K562 (cell line): ENCODE measurements around the gene SOX15. TPM values are rescaled to one million over a fixed set of nuclear protein-coding genes. Genes with fewer than 3 reads are reported as not detected.
A peak's percentile ranks its signal among the peaks of the same experiment; 100 is the strongest.

Experiments used
- ATAC-seq: fragments of 200-7000 bp; cut with Tn5 transposase; 3 replicates; pipeline ENCODE4 v1.9.1; 2020; ENCODE audit warnings: moderate library complexity
- BruUV-seq: library from RNA; stranded (reverse); fragments of 400-500 nt; replicated peaks from 2 replicates; lab custom pipeline; 2021; lab: Mats Ljungman, UMichigan
- CTCF ChIA-PET: fragments of 300-600 bp; formaldehyde crosslinking; extraction: SDS; loops from one replicate; lab custom pipeline; 2021; ENCODE audit warnings: low intra/inter-chr PET ratio; lab: Yijun Ruan, JAX
- POLR2A ChIA-PET: fragments of 300-600, 350-650 bp; sonication (Branson Sonifier 250); formaldehyde crosslinking; extraction: SDS; loops from one replicate; lab custom pipeline; 2021; ENCODE audit warnings: antibody characterized with exemption, inconsistent platforms; lab: Yijun Ruan, JAX
- DNase-seq, 4 experiments: peaks; one replicate each; pipeline versions ENCODE4 v3.0.0 to v3.0.0-alpha.2; 2011 to 2018; ENCODE audit warnings: low spot score in 3 of 4, mixed read lengths in 3 of 4; ENCODE audit errors: extremely low read depth in 1 of 4
- FAIRE-seq: peaks from 2 replicates; lab custom pipeline; 2011; peaks lifted over from hg19 to GRCh38; lab: Jason Lieb, UNC
- H2AFZ ChIP-seq: 2 replicates; pipeline ENCODE4 v1.6.0; 2011; ENCODE audit warnings: low read depth, low read length, control low read depth, inconsistent platforms
- H3K27ac ChIP-seq: fragments of 200-600 bp; 3 replicates; pipeline ENCODE4 v1.8.0; 2011; ENCODE audit warnings: low read depth, mild to moderate bottlenecking, control low read depth, inconsistent platforms, low read length, moderate library complexity, mixed read lengths; ENCODE audit errors: extremely low read depth
- H3K27me3 ChIP-seq, 2 experiments: fragments of 300-600 bp in 1 of 2; 2 replicates in 1 of 2; 3 replicates in 1 of 2; pipeline versions ENCODE4 v1.6.0 to v1.8.0; 2011; ENCODE audit warnings: inconsistent platforms in 2 of 2, low read length in 2 of 2, mild to moderate bottlenecking in 1 of 2, mixed read lengths in 1 of 2, moderate library complexity in 1 of 2; ENCODE audit not compliant: control insufficient read depth in 2 of 2, insufficient read depth in 2 of 2
- H3K36me3 ChIP-seq: fragments of 300-600 bp; 3 replicates; pipeline ENCODE4 v1.8.0; 2011; ENCODE audit warnings: mild to moderate bottlenecking, low read length, inconsistent platforms; ENCODE audit not compliant: control insufficient read depth, insufficient read depth
- H3K4me1 ChIP-seq, 2 experiments: fragments of 200-600 bp in 1 of 2; replicated peaks in 1 of 2; 2 replicates in 1 of 2; 3 replicates in 1 of 2; pipeline versions ENCODE4 v1.5.1 to v1.8.0; 2011; ENCODE audit warnings: inconsistent platforms in 2 of 2, low read length in 2 of 2, mild to moderate bottlenecking in 1 of 2, mixed read lengths in 1 of 2, moderate library complexity in 1 of 2; ENCODE audit not compliant: control insufficient read depth in 2 of 2, insufficient read depth in 2 of 2
- H3K4me2 ChIP-seq: 2 replicates; pipeline ENCODE4 v1.6.1; 2011; ENCODE audit warnings: low read length, control low read depth, inconsistent platforms, mixed read lengths; ENCODE audit not compliant: insufficient read depth
- H3K4me3 ChIP-seq: fragments of 200-600 bp; sonication (generic), shearing (Covaris generic); 2 replicates; pipeline ENCODE4 v1.5.1; 2016; ENCODE audit warnings: control low read depth, inconsistent platforms
- H3K79me2 ChIP-seq: fragments of 200-600 bp; 3 replicates; pipeline ENCODE4 v1.8.0; 2011; ENCODE audit warnings: low read length, inconsistent platforms; ENCODE audit not compliant: control insufficient read depth, insufficient read depth
- H3K9ac ChIP-seq, 2 experiments: 2 replicates each; pipeline versions ENCODE4 v1.6.0 to v1.6.1; 2011; ENCODE audit warnings: low read depth in 2 of 2, low read length in 2 of 2, control low read depth in 1 of 2, inconsistent platforms in 1 of 2, mild to moderate bottlenecking in 1 of 2, mixed read lengths in 1 of 2; ENCODE audit not compliant: insufficient read depth in 1 of 2
- H3K9me1 ChIP-seq: one replicate; pipeline ENCODE4 v1.6.0; 2011; ENCODE audit warnings: inconsistent platforms, mild to moderate bottlenecking, low read length, moderate library complexity; ENCODE audit not compliant: control insufficient read depth, insufficient read depth
- H3K9me3 ChIP-seq: replicated peaks from 2 replicates; pipeline ENCODE4 v1.5.1; 2011; ENCODE audit warnings: low read depth, low read length, inconsistent platforms; ENCODE audit not compliant: control insufficient read depth, insufficient read depth
- H4K20me1 ChIP-seq: replicated peaks from 2 replicates; pipeline ENCODE4 v1.6.1; 2011; ENCODE audit warnings: low read length, inconsistent platforms, mixed read lengths; ENCODE audit not compliant: control insufficient read depth, insufficient read depth
- BHLHE40 ChIP-seq: IDR thresholded peaks from 2 replicates; pipeline ENCODE4 v1.6.1; 2011; ENCODE audit warnings: low read length, improper control_type of control experiment
- CBFB ChIP-seq: sonication (generic); formaldehyde crosslinking; IDR thresholded peaks from 2 replicates; pipeline ENCODE4 v1.4.0; 2020; ENCODE audit warnings: mild to moderate bottlenecking, missing genetic modification reagents
- CBX2 ChIP-seq: fragments of 200-600 bp; sonication (generic); IDR thresholded peaks from one replicate; pipeline ENCODE4 v1.6.1; 2012; ENCODE audit warnings: mild to moderate bottlenecking, low read length, inconsistent platforms; ENCODE audit not compliant: insufficient read depth, poor library complexity, severe bottlenecking
- CREBBP ChIP-seq: IDR thresholded peaks from one replicate; pipeline ENCODE4 v1.6.1; 2012; ENCODE audit warnings: low read depth, mild to moderate bottlenecking, control low read depth, inconsistent platforms, low read length
- EHMT2 ChIP-seq: fragments of 450-650 bp; IDR thresholded peaks from 2 replicates; pipeline ENCODE4 v1.6.1; 2018; ENCODE audit warnings: antibody characterized with exemption
- EP300 ChIP-seq: IDR thresholded peaks from 2 replicates; pipeline ENCODE4 v1.6.1; 2012; ENCODE audit warnings: low read length, improper control_type of control experiment
- GABPA ChIP-seq: fragments of 200-800 bp; sonication (Bioruptor generic); conservative IDR thresholded peaks from 2 replicates; pipeline ENCODE4 v1.6.1; 2016; ENCODE audit warnings: low read depth, missing genetic modification characterization, missing compliant biosample characterization
- KDM5B ChIP-seq: fragments of 200-600 bp; sonication (generic); IDR thresholded peaks from 2 replicates; pipeline ENCODE4 v1.6.1; 2012; ENCODE audit warnings: low read depth, mild to moderate bottlenecking, moderate library complexity, low read length, control low read depth, inconsistent platforms; ENCODE audit not compliant: insufficient replicate concordance
- NCOA2 ChIP-seq, 2 experiments: fragments of 450-650 bp; IDR thresholded peaks; 2 replicates each; pipeline ENCODE4 v1.6.1; 2018; ENCODE audit warnings: mild to moderate bottlenecking in 2 of 2, moderate library complexity in 1 of 2; ENCODE audit not compliant: partially characterized antibody in 2 of 2
- NUFIP1 ChIP-seq: fragments of 450-650 bp; IDR thresholded peaks from 2 replicates; pipeline ENCODE4 v1.6.1; 2018; ENCODE audit not compliant: partially characterized antibody
- RB1 ChIP-seq: fragments of 450-650 bp; IDR thresholded peaks from 2 replicates; pipeline ENCODE4 v1.6.1; 2017; ENCODE audit warnings: low read depth, mild to moderate bottlenecking
- XRCC3 ChIP-seq: fragments of 450-650 bp; IDR thresholded peaks from 2 replicates; pipeline ENCODE4 v1.6.1; 2017; ENCODE audit warnings: mild to moderate bottlenecking, moderate library complexity
- ZNF584 ChIP-seq: fragments of 200-800 bp; sonication (Bioruptor generic); IDR thresholded peaks from 2 replicates; pipeline ENCODE4 v1.6.1; 2016; ENCODE audit warnings: low read depth, mild to moderate bottlenecking, missing genetic modification characterization, missing compliant biosample characterization
- WGBS: fragments of 100-300 bp; shearing (Covaris generic); methylation state at CpG from one replicate; pipeline ENCODE4 v1.1.6; 2016; ENCODE audit warnings: low coverage, mixed read lengths; ENCODE audit not compliant: insufficient coverage; ENCODE audit errors: missing lambda C conversion rate; 5-methylcytosine and 5-hydroxymethylcytosine counted together
- in situ Hi-C: fragments of 300-500 bp; cut with MboI; formaldehyde crosslinking; loops from 4 replicates; pipeline ENCODE4 v1.15.0; 2018; ENCODE audit warnings: inconsistent platforms, mixed read lengths
- intact Hi-C: fragments of 100-400 bp; cut with micrococcal nuclease; formaldehyde crosslinking; loops from 2 replicates; pipeline ENCODE4 v1.14.2; 2022
- polyA plus RNA-seq, 8 experiments: library from polyadenylated mRNA; depleted of rRNA in 4 of 8; stranded (reverse) in 5 of 8; unstranded in 3 of 8; fragments of >200 nt; fragmentation: Nextera tagmentation in 2 of 8; fragmentation: Illumina TruSeq in 1 of 8; extraction: Ambion mirVana in 2 of 8; extraction: Trizol in 1 of 8; gene quantifications; 2 replicates each; pipeline versions ENCODE4 v1.2.1 to v1.2.3, GENCODE V29; 2011 to 2014; ENCODE audit warnings: inconsistent platforms in 1 of 8, missing spikeins in 1 of 8
- total RNA-seq, 7 experiments: library from RNA; depleted of rRNA in 6 of 7; stranded (reverse); fragments of >200 nt in 6 of 7; fragmentation: Illumina TruSeq in 2 of 7; extraction: Trizol in 2 of 7; gene quantifications; 2 replicates each; pipeline versions ENCODE4 v1.2.1 to v1.2.3, GENCODE V29; 2011 to 2021; ENCODE audit warnings: low replicate concordance in 1 of 7
- TF ChIP-seq, protein P1 (sequence below): fragments of 250-450 bp; sonication (Bioruptor Pico); IDR thresholded peaks from 2 replicates; pipeline ENCODE4 v1.5.0; 2020; ENCODE audit warnings: mild to moderate bottlenecking, borderline replicate concordance
- TF ChIP-seq, protein P2 (sequence below): fragments of 450-650 bp; IDR thresholded peaks from 2 replicates; pipeline ENCODE4 v1.6.1; 2017; ENCODE audit warnings: antibody characterized with exemption, mild to moderate bottlenecking

The SOX15 gene
- total and polyA plus RNA-seq, 9 of the 15 experiments (the other 6 are each of a cell fraction or from before 2014, with no cell fraction given) = 0.07 to 0.33 (median 0.19) TPM; not detected in 5

DNA sequence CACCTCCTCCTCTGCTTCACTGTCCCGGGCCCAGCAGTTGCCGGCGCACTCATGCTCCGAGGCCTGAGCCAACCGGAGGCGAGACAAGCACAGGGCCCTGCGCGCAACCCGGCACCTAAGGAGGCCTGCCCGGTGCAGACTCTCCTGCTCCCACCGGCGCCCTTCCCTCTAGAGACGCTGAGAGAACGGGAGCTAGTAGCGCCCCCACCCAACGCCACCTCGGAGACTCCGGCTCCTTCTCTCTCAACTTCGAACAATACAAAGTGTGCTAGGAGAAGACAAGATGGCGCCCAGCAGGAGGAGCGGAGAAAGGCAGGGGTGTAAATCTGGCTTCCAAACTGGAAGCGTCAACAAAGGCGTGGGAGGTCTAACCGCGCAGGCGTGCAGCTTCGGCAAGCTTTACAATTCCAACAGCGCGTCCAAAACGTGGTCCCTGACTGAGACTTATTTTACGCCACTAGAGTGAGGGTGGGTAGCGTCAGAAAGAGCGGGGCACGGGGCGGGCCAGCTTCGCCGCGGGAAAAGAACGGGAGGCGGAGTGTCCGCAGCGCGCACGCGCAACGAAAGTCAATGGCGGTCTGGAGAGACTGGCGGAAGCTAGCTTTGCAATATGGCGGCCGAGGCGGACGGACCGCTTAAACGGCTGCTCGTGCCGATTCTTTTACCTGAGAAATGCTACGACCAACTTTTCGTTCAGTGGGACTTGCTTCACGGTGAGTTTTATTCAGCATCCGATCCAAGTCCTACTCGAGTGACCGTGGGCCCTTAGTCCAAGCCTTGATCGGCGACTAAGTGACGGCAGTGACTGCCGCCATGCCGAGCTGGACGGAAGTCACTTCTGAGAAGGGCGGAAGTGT lies 6.4 kb downstream of the SOX15 start, which contains the start of gene MPDU1:
TSS of gene MPDU1 (plus strand) at position 600 of the 857 bp plus-strand sequence. CDS start at position 611, 11 bp downstream.
- no peaks in the 10 kb centered on the region for H3K9me3 ChIP-seq
- FAIRE-seq (peak; percentile 93), DNase-seq (peak; percentile 70 to 96 (median 78)), ATAC-seq (peak; percentile 55)
- H3K4me3 ChIP-seq = peak within 1 kb of the TSS; percentile 47
- H3K27me3 ChIP-seq = no peaks in the 10 kb centered on the region
- CTCF ChIA-PET = no interaction called here
- in situ Hi-C loops (no loop called here), intact Hi-C loops (loop anchor here (5.0 kb wide), 1 partner anchor 34 kb away; no protein-coding TSS in a partner anchor)
- peaks cover 29% of the 10 kb centered on the region for H3K36me3 ChIP-seq
- peaks cover 65 to 80% of the 10 kb centered on the region in 2 experiments for H3K4me1 ChIP-seq
- H3K79me2 ChIP-seq = peaks cover 78% of the 10 kb centered on the region
- POLR2A ChIA-PET = interaction anchor here (0.6 to 3.4 kb wide), 16 partner anchors 10 to 590 kb away, joined by 3 to 46 read pairs (median 4); partner anchors contain the start of genes ATP1B2, TP53 and WRAP53
- H2AFZ ChIP-seq = peak within 1 kb of the TSS; percentile 98
- no peaks in the 10 kb centered on the region for H3K9me1 ChIP-seq
- H3K27ac ChIP-seq = peak within 1 kb of the TSS; percentile 99
- H3K9ac ChIP-seq = peak within 1 kb of the TSS; percentile 96 to 98
- H4K20me1 ChIP-seq = 0 out of 2 replicates have a peak, but pooled peaks cover 3% of the 10 kb centered on the region
- TSS peak; percentile 75 for BruUV-seq
- 5% methylated on average over 39 of the region's 69 CpGs for WGBS
- H3K4me2 ChIP-seq = peak within 1 kb of the TSS; percentile 94
- TF ChIP-seq, protein P1, sequence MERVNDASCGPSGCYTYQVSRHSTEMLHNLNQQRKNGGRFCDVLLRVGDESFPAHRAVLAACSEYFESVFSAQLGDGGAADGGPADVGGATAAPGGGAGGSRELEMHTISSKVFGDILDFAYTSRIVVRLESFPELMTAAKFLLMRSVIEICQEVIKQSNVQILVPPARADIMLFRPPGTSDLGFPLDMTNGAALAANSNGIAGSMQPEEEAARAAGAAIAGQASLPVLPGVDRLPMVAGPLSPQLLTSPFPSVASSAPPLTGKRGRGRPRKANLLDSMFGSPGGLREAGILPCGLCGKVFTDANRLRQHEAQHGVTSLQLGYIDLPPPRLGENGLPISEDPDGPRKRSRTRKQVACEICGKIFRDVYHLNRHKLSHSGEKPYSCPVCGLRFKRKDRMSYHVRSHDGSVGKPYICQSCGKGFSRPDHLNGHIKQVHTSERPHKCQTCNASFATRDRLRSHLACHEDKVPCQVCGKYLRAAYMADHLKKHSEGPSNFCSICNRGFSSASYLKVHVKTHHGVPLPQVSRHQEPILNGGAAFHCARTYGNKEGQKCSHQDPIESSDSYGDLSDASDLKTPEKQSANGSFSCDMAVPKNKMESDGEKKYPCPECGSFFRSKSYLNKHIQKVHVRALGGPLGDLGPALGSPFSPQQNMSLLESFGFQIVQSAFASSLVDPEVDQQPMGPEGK (CRISPR knock-in tag) = 0 out of 2 replicates have a peak, but pooled peaks have one; percentile 37
- TF ChIP-seq ZNF584 (CRISPR knock-in tag) (peak; percentile 36; the same call in 1 of the 2 replicates), EP300 (peak; percentile 55; the same call in 1 of the 2 replicates), CBX2 (no peak), NCOA2 (IDR thresholded peaks at IDR 0.05; ENCODE audit: partially characterized antibody in 2 of 2) (peak in 1 of 2 experiments; percentile 79), CBFB (CRISPR knock-in tag) (no peak), BHLHE40 (peak; percentile 72), RB1 (peak; percentile 45; the same call in 1 of the 2 replicates), XRCC3 (no peak), GABPA (tag) (peak; percentile 97), EHMT2 (0 out of 2 replicates have a peak, but pooled peaks have one; percentile 33), NUFIP1 (no peak), CREBBP (no peak), KDM5B (peak; percentile 74)
- TF ChIP-seq, protein P2, sequence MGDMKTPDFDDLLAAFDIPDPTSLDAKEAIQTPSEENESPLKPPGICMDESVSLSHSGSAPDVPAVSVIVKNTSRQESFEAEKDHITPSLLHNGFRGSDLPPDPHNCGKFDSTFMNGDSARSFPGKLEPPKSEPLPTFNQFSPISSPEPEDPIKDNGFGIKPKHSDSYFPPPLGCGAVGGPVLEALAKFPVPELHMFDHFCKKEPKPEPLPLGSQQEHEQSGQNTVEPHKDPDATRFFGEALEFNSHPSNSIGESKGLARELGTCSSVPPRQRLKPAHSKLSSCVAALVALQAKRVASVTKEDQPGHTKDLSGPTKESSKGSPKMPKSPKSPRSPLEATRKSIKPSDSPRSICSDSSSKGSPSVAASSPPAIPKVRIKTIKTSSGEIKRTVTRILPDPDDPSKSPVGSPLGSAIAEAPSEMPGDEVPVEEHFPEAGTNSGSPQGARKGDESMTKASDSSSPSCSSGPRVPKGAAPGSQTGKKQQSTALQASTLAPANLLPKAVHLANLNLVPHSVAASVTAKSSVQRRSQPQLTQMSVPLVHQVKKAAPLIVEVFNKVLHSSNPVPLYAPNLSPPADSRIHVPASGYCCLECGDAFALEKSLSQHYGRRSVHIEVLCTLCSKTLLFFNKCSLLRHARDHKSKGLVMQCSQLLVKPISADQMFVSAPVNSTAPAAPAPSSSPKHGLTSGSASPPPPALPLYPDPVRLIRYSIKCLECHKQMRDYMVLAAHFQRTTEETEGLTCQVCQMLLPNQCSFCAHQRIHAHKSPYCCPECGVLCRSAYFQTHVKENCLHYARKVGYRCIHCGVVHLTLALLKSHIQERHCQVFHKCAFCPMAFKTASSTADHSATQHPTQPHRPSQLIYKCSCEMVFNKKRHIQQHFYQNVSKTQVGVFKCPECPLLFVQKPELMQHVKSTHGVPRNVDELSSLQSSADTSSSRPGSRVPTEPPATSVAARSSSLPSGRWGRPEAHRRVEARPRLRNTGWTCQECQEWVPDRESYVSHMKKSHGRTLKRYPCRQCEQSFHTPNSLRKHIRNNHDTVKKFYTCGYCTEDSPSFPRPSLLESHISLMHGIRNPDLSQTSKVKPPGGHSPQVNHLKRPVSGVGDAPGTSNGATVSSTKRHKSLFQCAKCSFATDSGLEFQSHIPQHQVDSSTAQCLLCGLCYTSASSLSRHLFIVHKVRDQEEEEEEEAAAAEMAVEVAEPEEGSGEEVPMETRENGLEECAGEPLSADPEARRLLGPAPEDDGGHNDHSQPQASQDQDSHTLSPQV = peak; percentile 98
